ENCODE data around the gene P2RY2. TPM values are rescaled to one million over a fixed set of nuclear protein-coding genes. Genes with fewer than 3 reads are reported as not detected.

P2RY2 gene
- total and polyA plus RNA-seq, 7 donors: 18.7 to 90.9 (median 44.2) TPM

- TF ChIP-seq, protein P1, sequence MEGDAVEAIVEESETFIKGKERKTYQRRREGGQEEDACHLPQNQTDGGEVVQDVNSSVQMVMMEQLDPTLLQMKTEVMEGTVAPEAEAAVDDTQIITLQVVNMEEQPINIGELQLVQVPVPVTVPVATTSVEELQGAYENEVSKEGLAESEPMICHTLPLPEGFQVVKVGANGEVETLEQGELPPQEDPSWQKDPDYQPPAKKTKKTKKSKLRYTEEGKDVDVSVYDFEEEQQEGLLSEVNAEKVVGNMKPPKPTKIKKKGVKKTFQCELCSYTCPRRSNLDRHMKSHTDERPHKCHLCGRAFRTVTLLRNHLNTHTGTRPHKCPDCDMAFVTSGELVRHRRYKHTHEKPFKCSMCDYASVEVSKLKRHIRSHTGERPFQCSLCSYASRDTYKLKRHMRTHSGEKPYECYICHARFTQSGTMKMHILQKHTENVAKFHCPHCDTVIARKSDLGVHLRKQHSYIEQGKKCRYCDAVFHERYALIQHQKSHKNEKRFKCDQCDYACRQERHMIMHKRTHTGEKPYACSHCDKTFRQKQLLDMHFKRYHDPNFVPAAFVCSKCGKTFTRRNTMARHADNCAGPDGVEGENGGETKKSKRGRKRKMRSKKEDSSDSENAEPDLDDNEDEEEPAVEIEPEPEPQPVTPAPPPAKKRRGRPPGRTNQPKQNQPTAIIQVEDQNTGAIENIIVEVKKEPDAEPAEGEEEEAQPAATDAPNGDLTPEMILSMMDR (IDR thresholded peaks at IDR 0.05): no peak
- Histone ChIP-seq H3K4me1 (peaks cover 9% of the 10 kb centered on the region), H3K27ac (no peak overlapping the region), H3K4me3 (no peak overlapping the region), H3K9me3 (no peaks in the 10 kb centered on the region), H3K36me3 (ENCODE audit: insufficient read depth in 1 of 2, low read depth in 1 of 2) (no peaks in the 10 kb centered on the region), H3K27me3 (ENCODE audit: insufficient read depth in 3 of 3, low read length in 2 of 3) (no peaks in the 10 kb centered on the region)
- 53 to 66% (median 53%) methylated on average over 11 of the region's 11 CpGs for whole genome bisulfite sequencing, 3 donors
- intact Hi-C loops (cut with DNase I): no loop called here
- peak; percentile 9 to 74 (median 62) for ATAC-seq
- DNase-seq: no peak
Observed at GRCh38 chr11:73274722-73275380, 56.8 kb downstream of the P2RY2 start.

DNA sequence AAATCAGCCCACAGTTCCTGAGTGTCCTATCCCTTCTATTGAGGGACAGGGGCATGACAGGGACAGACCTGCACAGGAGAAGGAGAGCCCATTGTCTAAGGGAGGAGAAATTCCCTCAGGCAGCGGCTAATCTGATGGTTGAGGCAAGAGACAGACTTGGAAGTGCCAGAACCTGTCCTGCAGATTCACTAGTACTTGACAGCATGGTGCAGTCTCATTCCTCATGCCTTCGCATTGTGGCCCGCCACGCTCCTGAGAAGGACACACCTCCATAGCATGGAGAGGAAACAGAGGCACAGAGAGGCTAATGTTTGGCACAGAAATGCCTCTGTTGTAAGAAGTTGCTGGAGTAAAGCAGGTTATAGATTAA is 57.3 kb downstream of the P2RY2 start:
- no peak overlapping the region for H3K4me3 ChIP-seq
- H3K27me3 ChIP-seq (ENCODE audit: insufficient read depth in 3 of 3, low read length in 2 of 3): no peaks in the 10 kb centered on the region
- no peak for DNase-seq
- no peaks in the 10 kb centered on the region for H3K9me3 ChIP-seq
- intact Hi-C loops (cut with DNase I): no loop called here
- 94 to 99% (median 98%) methylated on average over 4 of the region's 4 CpGs for WGBS, 3 donors
- no peak for ATAC-seq
- peaks cover 9% of the 10 kb centered on the region for H3K4me1 ChIP-seq
- no peaks in the 10 kb centered on the region for H3K36me3 ChIP-seq (ENCODE audit: insufficient read depth in 1 of 2, low read depth in 1 of 2)
- no peak overlapping the region for H3K27ac ChIP-seq
- TF ChIP-seq, protein P1 (IDR thresholded peaks at IDR 0.05): no peak

- Histone ChIP-seq H3K4me1 (peaks cover 9% of the 10 kb centered on the region), H3K36me3 (ENCODE audit: insufficient read depth in 1 of 2, low read depth in 1 of 2) (no peaks in the 10 kb centered on the region), H3K9me3 (no peaks in the 10 kb centered on the region), H3K4me3 (no peak overlapping the region), H3K27me3 (ENCODE audit: insufficient read depth in 3 of 3, low read length in 2 of 3) (no peaks in the 10 kb centered on the region), H3K27ac (no peak overlapping the region)
- ATAC-seq (no peak), DNase-seq (no peak)
- TF ChIP-seq, protein P1 (IDR thresholded peaks at IDR 0.05): no peak
- 92 to 94% (median 93%) methylated on average over 3 of the region's 3 CpGs for WGBS, 3 donors
- intact Hi-C loops (cut with DNase I): no loop called here
Observed at GRCh38 chr11:73277467-73277866, 59.4 kb downstream of the P2RY2 start.

GRCh38 chr11:73280626-73281025 is 62.5 kb downstream of the P2RY2 start:
- no peaks in the 10 kb centered on the region for H3K36me3 ChIP-seq (ENCODE audit: insufficient read depth in 1 of 2, low read depth in 1 of 2)
- peak in 1 of 4 donors; percentile 21 for ATAC-seq
- intact Hi-C loops (cut with DNase I): no loop called here
- no peaks in the 10 kb centered on the region for H3K27me3 ChIP-seq (ENCODE audit: insufficient read depth in 3 of 3, low read length in 2 of 3)
- no peaks in the 10 kb centered on the region for H3K9me3 ChIP-seq
- no peak for DNase-seq
- TF ChIP-seq, protein P1 (IDR thresholded peaks at IDR 0.05): no peak
- H3K4me3 ChIP-seq: no peak overlapping the region
- WGBS, 3 donors: 79 to 82% (median 82%) methylated on average over 5 of the region's 5 CpGs
- no peaks in the 10 kb centered on the region for H3K4me1 ChIP-seq
- H3K27ac ChIP-seq: no peak overlapping the region

Measured in psoas muscle (tissue), 8 donors.